BE2C (cell line): ENCODE data around the gene HIVEP3.
A peak's percentile ranks its signal among the peaks of the same experiment; 100 is the strongest.

Experiments
- DNase-seq: peaks from one replicate; pipeline ENCODE4 v3.0.0-alpha.2; 2020
- H3K27me3 ChIP-seq: fragments of 250-450 bp; sonication (Bioruptor Pico); 2 replicates; pipeline ENCODE4 v1.5.1; 2020; ENCODE audit warnings: mild to moderate bottlenecking
- H3K36me3 ChIP-seq: fragments of 250-450 bp; sonication (Bioruptor Pico); 2 replicates; pipeline ENCODE4 v1.5.1; 2020; ENCODE audit warnings: mild to moderate bottlenecking
- H3K4me1 ChIP-seq: fragments of 250-450 bp; sonication (Bioruptor Pico); 2 replicates; pipeline ENCODE4 v1.5.1; 2020
- H3K4me3 ChIP-seq: 2 replicates; pipeline ENCODE4 v1.5.1; 2011; ENCODE audit warnings: low read depth, low read length
- H3K9me3 ChIP-seq: fragments of 250-450 bp; sonication (Bioruptor Pico); 2 replicates; pipeline ENCODE4 v1.5.1; 2020
- TF ChIP-seq, protein P1 (sequence below): IDR thresholded peaks from 2 replicates; pipeline ENCODE4 v1.5.1; 2012; ENCODE audit warnings: mild to moderate bottlenecking, low read depth, low read length

The HIVEP3 gene

DNA sequence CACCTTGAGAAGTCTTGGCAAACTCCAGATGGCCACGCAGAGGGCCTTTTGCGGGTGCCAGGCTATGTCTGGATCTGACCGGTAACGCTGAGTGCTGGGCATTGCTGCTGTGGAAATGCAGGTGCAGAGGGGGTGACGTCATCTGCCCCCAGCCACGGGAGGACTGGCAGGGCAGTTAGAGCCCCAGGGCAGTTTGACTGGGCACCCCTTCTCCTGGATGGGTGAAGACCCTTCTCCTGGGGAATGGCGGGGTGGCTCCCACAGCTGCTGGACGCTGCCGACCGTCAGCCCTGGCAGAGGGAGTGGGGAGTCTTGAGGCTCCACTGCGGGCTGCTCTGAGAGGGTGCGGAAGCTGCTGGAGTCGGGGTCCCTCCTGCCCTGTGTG lies 421.7 kb downstream of the HIVEP3 start:
- H3K9me3 ChIP-seq, result no peaks in the 10 kb centered on the region
- TF ChIP-seq, protein P1, sequence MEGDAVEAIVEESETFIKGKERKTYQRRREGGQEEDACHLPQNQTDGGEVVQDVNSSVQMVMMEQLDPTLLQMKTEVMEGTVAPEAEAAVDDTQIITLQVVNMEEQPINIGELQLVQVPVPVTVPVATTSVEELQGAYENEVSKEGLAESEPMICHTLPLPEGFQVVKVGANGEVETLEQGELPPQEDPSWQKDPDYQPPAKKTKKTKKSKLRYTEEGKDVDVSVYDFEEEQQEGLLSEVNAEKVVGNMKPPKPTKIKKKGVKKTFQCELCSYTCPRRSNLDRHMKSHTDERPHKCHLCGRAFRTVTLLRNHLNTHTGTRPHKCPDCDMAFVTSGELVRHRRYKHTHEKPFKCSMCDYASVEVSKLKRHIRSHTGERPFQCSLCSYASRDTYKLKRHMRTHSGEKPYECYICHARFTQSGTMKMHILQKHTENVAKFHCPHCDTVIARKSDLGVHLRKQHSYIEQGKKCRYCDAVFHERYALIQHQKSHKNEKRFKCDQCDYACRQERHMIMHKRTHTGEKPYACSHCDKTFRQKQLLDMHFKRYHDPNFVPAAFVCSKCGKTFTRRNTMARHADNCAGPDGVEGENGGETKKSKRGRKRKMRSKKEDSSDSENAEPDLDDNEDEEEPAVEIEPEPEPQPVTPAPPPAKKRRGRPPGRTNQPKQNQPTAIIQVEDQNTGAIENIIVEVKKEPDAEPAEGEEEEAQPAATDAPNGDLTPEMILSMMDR, result no peak
- H3K4me3 ChIP-seq, result no peak overlapping the region
- H3K27me3 ChIP-seq, result no peaks in the 10 kb centered on the region
- H3K36me3 ChIP-seq, result no peaks in the 10 kb centered on the region
- no peaks in the 10 kb centered on the region for H3K4me1 ChIP-seq
- DNase-seq, result no peak

DNA sequence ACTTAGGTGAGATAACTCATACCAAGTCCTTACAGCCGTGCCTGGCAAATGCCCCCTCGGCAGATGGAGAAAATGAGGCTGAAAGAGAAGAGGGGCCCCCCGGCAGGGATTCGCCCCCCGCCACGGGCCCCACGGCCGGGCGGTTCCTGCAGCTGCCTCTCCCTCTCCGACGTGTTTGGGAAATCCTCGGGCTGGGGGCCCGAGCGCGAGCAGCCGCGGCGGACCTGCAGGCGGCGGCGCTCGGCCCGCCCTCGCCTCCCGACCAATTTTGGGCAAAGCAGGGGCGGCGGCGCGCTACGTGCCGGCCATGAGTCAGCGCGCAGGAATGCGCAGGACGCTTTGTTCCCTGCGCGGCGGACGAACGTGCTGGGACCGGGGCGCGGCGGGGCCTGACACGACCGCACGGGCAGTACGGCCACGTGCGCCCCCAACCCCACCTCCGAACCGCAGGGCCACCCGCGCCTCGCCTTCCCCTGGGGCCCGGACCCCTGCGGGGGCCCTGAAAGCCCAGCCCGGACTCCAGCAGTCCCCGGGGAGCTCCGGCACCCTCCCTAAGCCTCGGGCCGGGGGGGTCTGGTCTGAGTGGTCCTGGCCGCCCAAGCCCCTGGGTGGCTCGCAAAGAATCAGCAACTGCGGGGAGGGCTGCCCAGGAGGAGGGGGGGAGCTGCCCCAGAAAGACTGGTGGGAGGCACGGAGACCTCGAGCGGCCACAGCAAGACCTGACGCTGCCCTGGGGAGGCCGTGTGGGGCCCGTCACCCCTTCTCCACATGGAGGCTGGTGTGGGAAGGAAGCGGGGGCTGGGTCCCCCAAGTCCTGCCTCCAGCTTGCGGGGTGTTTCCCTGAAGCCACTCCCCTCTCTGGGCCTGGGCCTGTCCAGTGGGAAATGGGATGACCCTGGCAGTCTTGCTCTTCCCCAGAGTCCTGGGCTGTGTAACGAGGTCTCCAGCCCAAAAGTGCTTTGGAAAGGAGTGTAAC lies 422.4 kb downstream of the HIVEP3 start:
- H3K4me1 ChIP-seq, result no peaks in the 10 kb centered on the region
- TF ChIP-seq, protein P1, result no peak
- no peaks in the 10 kb centered on the region for H3K36me3 ChIP-seq
- H3K9me3 ChIP-seq, result no peaks in the 10 kb centered on the region
- H3K27me3 ChIP-seq, result no peaks in the 10 kb centered on the region
- H3K4me3 ChIP-seq, result peak overlapping the region; percentile 29
- peak; percentile 56 for DNase-seq

DNA sequence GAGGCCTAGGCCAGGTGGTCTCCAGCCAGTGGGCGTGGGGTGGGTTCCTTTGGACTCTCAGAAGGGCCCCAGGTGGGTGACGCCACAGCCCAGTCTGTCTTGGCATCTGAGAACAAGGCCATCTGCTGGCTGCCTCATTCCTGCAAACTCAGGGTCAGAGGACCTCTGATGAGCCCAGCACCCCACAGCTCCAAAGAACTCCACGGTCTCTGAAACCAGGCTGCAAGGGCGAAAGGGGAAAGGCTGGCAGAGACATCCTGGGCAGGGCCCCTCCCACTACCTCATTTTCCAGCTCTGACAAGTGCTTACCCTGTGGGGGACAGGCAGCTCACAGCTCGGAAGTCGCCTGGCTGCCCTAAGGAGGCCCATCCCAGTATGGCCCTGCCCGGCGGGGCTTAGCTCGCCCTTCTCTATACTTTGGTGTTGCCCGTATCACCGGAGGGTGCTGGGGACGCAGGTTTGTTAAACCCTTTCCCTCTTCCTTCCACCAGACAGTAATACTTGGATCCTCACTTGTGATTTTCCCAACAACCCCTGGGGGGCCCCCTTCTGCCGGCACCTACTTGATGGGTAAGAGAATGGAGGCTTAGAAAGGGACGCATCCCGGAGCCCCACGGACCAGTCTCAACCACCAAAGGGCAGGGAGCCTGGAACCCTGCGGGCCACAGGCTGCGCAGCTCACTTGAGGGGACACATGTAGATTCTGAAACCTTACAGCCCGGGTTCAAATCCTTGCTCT lies 423.3 kb downstream of the HIVEP3 start:
- Histone ChIP-seq H3K27me3 (no peaks in the 10 kb centered on the region), H3K4me3 (no peak overlapping the region; the same call in 1 of the 2 replicates), H3K4me1 (no peaks in the 10 kb centered on the region), H3K9me3 (no peaks in the 10 kb centered on the region), H3K36me3 (no peaks in the 10 kb centered on the region)
- TF ChIP-seq, protein P1, result no peak
- no peak for DNase-seq

DNA sequence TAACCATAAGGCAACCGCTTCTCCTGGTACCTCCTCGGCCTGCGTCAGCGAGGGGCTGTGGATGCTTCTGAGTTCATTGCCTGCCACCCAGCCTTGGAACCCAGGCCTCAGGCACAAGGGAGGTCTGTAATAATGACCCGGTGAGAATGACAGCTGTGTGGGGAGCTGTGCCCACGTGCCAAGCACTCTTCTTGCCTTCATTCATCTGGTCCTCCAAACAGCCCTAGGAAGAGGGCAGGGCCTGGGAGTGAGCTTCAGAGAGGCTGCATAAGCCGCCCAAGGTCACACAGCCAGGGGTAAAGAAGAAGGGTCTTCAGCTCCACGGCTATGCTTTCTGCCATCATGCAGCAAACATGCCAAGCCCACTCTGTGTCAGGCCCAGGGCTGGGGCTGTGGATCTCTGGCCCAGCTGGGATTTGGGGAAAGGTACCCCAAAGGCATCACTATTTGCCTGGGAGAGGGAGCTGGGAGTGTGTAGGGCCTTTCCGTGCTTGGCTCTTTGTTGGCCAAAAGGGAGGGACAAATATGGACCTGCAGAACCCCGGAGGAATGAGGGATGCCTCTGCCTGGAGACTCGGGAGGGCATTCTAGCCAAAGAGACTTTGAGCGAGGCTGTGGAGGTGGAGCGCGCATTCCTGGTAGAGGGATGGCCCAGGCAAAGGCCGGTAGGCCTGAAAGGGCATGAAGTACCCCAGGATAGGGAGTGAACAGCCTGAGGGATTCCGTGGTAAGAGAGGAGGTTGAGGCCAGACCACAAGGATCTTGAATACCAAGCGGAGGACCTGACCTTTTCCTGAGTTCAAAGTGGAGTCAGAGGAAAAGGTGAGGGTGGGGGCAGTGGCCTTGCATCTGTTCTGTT lies 424.1 kb downstream of the HIVEP3 start:
- no peak overlapping the region for H3K4me3 ChIP-seq
- TF ChIP-seq, protein P1, result no peak
- H3K27me3 ChIP-seq, result no peaks in the 10 kb centered on the region
- H3K4me1 ChIP-seq, result no peaks in the 10 kb centered on the region
- H3K36me3 ChIP-seq, result no peaks in the 10 kb centered on the region
- DNase-seq, result no peak
- no peaks in the 10 kb centered on the region for H3K9me3 ChIP-seq

DNA sequence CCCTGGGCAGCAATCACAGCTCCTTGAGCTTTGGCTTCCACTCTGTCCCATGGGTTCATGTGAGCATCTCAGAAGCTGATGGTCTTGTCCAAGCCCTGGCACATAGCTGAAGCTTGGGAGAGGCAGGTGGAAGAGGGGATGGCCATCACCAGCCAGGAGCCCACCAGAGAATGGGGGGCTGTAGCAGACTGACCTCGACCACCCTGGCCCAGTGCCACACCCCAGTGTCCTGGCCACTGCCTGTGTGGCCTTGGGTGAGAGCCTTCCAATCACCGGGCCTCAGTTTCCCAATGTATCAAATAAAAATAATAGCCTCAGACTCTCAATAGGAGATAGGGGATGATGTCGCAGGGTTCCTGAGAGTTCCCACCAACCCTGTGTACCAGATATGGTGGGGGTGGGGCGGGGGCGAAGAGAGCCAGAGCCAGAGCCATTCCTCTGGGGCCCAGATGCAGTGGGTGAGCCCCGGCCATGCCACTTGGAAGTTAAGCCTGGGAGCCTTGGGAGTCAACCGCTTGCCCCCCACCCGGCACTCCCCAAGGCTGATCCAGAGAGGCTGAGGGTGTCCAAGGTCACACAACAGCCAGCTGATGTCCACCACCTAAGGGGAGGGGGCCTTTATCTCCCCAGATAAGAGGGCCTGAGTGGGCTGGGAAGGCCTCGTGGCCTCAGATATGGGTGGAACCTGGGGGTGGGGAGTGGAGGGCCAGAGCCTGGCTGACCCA lies 424.9 kb downstream of the HIVEP3 start:
- DNase-seq, result no peak
- no peaks in the 10 kb centered on the region for H3K36me3 ChIP-seq
- TF ChIP-seq, protein P1, result no peak
- H3K9me3 ChIP-seq, result no peaks in the 10 kb centered on the region
- H3K4me1 ChIP-seq, result no peaks in the 10 kb centered on the region
- H3K4me3 ChIP-seq, result no peak overlapping the region
- H3K27me3 ChIP-seq, result no peaks in the 10 kb centered on the region
